OCI-M2 (cell line): Measurements from ENCODE around the gene YOD1.

Source experiments
- DNase-seq: peaks from one replicate; lab custom pipeline; 2025; ENCODE audit not compliant: unreplicated experiment; lab: John Stamatoyannopoulos, UW

YOD1 gene

DNA sequence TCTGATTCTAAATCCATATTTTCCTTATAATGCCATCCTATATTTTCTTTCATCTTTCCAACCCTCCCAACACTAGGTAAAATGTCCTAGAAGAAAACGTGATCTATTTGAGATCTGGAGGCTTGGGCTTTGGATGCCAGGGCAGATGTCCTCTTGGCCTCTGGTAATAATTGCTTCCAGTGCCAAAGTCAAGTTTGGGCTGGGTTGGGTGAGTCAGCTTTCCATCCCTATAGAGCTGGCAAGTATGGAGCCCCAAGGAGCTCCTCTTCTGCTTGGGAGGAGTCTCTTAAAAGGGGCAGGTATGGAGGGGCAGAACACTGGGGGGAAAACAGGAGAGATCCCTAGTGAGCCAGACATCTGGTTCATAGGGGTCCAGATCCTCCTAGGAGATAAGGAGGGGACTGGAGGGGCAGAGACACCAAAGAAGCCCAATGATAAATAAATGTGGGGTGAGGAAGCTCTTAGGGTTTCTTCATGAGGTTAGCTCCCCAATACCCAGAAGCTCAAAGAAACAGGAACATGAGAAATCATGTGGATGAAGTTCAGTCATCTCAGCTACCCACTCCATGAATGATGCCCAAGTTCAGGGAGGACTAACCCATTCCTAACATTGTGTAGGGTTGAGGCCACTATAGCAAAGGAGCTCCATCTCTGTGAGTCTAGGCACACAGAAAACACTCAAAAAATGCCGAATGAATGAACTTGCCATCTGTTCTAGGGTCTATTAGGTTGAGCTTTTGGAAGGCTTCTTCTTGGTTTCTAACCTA lies 21.9 kb downstream of the YOD1 start:
- DNase-seq: no peak

DNA sequence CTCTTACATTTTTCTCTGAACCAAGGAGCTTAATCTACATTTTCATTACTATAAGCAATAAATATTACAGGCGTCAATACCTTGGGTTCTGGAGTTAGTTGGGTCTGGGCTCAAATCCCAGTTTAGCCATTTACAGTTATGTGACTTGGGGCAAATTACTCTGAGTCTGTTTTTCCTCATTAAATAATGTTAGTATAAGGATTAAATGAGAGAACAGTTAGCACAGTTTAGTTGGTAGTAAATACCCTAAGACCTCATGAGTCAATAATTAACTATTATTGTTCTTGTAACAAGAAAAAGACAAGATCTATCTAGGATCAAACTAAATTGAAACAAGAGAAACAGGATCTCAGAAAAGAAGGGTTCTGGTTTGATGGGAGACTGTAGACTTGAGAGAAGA lies 23.1 kb downstream of the YOD1 start:
- no peak for DNase-seq

DNA sequence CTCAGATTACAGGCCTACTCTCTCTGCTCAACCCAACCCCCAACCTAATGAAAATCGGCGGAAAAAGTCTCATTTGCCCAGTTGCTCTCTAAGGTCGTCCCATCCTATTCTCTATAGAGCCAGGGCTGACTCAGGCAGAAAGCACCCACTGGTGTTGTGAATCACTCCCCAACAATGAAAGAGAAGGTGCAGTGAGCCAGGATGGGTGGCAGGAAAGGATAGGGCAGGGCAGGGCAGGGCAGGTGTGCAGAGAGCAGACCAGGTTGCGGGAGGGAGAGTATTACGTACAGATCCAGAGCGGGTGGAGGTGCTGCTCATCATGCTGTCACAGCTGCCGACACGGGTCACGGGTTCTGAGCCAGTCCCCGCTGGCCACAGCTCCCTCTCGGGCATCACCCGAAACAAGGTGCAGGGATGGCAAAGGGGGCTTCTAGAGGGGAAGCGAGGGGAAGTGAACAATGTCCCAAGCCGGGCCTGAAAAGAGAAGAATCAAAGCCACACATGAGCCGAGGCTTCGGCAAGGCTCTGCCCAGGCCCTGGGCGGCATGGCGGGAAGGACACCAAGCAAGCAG lies 23.7 kb downstream of the YOD1 start:
- no peak for DNase-seq

DNA sequence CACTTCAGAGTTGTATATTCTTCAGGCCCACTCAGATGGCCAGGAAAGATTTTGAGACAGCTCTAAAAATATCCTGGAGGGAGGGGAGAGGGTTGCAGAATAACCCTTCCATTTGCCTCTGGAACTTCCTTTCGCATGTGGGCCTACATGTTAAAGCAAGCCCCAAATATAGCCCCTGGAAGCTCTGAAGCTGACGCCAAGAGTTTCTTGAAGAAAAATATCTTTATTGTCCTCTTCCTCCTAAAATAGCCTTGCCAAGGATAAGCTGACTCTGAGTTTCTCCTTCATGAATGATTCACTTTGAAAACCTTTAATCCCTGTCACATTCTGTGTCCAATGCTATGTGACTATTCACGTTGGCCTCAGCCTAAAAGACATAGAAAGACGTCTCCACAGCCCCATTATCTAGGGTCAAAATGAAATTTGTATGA lies 24.9 kb downstream of the YOD1 start:
- DNase-seq: no peak

DNA sequence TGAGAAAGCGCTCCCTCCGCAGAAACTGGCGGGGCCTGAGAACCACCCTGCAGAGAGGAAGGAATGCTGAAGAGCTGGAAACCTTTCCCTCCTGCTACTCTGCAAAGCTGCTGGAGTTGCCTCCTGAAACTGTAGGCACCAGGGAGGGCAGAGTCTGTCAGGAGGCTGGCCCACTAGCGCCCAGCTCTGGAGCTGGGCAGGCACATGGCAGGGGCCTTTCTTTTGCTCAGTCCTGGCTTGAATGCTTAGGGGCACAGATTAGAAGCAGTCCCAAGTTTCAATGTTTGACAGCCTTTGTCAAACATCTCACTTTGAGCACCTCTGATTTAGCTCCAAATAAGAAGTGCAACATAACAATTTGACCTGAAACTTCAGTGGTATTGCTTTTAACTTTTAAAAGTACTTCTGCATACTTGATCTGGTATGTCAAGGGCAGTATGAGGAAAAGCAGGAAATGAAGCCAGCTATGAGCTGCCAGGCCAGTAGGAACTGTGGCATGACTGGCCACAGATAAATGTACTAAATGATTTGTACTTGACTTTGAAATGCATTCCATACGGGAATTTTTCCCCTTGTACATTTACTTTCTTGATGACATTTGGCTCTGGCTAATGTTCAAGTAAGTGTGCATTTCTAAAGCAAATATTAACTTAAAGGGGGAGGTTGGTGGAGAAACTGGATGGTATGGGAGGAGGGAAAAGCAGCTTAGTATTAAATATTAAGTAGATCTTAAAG lies 25.7 kb downstream of the YOD1 start:
- peak; percentile 51 for DNase-seq

DNA sequence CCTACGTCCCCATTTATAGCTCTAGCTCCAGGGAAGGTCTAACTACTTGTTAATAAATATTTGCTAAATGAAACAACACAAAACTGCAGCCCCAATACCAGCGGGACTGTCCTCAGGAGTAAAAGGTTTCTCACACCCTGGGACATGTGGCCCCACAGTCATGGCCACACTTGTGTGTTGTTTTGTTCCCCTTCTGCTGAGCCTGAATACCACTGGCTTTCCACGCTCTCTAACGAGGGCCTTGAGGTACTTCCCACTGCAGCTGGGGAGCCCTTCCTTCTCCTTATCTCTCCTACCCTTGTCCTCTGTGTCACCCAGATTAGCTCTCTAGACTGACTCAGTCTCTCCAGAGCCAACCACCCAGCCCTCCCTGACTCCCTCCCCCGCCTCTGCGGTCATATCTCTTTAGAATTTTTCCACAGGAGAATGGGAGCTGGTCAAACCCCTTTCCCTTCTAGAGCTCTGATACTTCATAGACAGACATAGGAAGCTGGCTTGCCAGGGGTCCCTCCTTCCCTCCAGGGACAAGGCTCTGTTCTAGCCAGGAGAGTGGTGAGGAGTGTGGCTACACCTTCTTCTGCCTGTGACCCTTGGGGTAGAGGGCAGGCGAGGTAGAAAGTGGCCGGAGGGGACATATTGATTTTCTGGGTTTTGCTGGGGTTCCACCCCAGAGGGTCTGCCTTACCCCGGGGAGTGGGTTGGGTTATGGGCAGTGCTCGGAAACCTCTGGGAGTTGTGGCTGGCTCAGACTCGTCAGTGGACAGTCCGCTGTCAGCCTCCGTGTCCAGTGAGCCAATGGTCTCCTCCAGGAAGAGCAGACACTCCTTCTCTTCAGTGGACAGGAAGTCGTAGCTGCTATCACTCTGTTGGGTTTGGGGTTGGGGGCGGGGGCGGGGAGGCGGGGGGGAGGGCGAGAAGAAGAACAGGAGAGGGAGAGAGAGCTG lies 26.5 kb downstream of the YOD1 start:
- peak; percentile 87 for DNase-seq

DNA sequence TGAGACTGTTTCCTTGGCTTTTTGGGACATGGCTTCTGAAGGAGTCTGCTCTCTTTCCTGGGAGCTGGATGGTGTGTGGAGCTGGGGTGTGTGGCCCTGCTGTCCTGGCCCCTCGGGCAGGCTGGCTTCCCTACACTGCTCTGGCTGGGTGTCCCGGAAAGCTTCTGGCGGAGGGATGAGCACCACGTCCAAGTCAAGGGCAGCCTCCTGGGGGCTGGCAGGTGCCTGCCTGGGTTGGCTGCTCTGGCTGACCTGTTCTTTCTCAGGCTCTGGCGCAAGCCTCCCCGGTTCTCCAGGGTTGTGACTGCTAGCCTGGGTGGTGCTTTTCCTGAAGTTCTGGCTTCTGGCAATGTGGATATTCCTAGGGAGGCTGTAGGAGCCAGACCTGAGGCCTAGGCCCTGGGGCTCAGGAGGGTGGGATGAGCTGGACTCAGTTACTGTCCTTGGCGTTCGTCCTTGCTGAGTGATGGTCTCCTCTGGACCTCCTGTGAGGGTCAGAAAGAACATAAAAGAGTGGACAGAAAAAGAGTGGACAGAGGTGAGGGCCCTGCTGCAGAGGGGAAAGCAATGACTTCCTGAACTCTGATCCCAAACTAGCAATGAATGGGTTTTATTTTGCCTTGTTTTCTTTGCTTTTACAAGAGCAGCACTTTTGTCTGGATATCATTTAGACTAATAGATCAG lies 27.9 kb downstream of the YOD1 start:
- no peak for DNase-seq

DNA sequence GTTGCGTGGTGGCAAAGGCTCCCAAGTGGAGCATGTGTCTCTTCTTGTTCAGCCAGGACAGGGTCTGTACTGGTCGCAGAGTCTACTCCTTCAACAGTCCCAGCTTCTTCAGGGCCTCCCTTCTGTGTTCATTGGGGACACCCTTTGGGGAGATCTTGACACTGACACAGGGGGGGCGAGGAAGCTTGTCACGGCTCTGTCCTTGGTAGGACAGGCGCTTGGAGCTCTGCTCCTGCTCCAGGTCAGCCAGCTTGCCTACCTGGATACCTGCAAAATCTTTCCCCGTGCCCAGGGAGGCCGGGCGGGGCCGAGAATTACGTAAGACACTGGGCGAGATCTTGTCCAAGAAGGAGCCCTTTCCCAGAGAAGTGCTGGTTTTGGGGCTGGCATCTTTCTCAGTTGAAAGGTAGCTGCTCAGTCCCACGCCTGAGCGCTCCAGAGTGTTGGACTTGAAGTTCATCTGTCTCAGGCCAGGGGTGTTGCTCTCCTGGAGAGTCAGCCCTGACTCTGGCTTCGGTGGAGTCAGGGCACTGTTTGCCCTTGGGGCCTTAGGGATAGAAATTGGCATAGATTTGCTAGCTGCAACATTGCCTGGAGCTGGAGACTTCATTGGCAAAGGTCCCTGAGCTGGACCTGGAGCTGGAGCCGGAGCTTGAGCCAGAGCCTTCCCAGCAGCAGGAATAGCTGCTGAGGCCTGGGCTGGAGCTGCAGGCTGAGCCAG lies 29.0 kb downstream of the YOD1 start:
- no peak for DNase-seq

DNA sequence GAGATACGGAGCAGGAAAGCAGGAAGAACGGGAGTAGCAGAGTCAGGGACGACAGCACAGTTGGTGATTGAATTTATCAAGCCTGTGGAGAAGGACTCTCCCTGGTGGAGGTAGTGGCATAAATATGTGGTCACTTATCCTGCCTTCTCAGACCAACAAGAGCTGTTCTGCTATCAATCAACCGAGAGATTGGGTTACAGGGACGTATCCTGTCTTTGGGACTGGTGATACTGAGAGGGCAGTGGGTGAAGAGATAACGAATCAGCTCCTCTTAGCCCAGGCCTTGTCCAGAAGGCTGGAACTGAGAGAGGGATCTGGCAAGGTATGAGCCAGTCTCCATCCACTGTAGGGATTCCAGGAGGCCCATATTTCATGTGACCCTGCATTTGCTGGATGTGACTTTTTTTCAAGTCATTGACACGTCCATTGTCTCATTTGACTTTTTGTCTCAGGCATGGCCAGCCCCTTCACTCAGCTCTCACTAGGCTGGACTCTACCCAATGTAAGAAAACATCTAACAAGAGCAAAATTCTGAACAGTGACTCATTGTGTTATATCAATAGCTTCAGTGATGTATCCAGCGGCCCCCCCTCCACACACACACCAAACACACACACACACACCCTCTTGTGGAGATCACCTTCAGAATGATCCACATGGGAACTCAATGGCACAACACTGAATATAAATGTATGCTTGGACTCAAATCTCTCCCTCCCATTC lies 29.7 kb downstream of the YOD1 start:
- DNase-seq: peak; percentile 83

DNA sequence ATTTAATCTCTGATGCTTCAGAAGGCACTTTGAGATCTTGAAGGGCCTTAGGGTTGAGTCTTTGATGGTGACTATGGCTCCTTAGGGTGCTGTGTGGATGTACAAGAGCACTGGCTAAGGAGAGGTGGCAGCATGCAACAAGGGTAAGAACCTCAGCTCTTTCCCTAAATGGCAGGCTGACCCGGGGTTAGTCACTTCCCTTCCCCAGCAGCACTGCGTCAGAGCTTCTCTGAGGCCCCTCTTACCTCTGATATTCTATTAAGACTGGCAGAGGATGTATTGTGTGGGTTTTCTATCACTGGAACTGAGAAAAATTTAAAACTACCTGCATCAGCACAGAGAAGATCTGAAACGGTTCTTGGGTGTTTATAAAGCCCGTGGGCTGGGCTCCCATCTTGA lies 30.3 kb downstream of the YOD1 start:
- no peak for DNase-seq

DNA sequence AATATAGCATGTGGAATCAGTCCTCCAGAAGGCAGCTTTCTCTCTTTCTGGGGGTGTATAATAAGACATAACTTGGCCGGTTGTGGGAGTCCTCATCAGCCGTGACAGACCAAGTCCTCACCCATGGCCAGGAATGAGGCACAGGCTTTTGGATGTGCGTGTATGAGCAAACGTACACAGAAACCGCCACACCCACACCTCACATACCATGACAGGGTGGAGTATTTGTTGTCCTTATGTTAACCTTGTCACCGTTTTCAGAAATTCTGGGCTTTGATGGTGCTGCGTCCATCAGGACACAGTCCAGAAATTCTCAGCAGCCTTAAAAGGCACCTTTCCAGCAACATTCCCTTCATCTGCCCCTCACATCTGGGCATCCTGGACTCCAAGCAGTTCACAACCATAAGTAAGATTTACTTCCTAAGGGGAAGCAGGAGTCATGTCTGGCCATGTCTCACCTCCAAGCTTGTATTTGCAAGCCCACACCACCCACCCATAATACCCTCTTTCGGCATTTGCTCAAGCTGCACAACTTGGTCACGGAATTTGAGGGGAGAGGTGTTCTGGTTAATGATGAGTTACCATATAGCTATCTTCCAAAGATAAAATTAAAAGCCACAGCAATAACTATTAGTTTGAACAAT lies 30.8 kb downstream of the YOD1 start:
- no peak for DNase-seq

DNA sequence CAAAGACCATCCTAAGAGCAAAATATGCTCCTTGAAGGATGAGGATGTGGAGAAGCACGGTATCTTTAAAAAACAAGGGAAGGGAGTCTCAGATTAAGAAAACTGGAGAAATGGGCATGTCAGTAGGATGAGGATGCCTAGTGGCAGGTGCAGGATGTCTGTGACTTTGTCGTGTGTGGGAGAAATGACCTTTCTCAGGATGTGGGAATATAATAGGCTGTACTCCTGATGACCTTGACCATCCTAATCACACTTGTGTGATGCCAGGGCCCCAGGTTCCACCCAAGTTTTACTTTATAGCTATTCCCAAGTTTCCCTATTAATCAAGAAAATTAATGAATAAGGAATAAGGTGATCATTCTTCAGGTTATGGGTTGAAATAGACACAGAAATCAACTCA lies 31.3 kb downstream of the YOD1 start:
- no peak for DNase-seq

DNA sequence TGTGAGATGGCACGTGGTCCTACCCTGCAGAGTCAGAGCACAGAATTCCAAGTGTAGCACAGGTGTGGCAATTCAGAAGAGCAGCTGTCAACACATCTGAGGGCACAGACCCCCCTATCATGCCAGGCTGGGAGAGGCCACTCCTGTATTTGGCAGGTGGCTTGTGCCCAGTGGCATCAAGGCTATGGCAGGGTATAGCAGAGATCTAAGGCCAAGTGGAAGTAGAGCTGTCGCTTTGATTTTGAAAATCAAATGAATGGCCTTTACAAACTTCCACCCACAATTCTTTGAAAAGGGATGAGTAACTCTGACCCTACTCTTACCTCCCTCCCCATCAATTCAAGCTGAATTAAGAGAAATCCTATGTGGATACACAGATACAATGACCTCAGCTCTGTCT lies 31.8 kb downstream of the YOD1 start:
- DNase-seq: no peak

DNA sequence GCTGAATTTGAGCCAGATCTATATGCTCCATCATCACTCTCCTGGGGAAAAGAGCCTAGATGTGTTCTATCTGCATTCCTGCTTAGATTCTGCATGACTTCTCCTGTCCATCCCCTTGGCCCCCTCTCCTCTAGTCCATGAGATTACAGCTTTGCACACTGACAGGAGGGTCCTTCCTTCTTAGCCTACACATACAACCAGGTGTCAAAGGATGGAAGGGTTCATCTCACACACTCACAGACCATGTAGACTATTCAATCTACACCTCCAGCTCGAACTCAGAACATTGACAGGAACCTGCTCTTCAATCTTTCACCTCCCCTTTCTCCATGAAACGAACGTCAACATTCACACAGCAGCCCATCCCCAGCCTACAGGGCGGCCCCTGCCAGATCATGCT lies 32.3 kb downstream of the YOD1 start:
- DNase-seq: no peak

DNA sequence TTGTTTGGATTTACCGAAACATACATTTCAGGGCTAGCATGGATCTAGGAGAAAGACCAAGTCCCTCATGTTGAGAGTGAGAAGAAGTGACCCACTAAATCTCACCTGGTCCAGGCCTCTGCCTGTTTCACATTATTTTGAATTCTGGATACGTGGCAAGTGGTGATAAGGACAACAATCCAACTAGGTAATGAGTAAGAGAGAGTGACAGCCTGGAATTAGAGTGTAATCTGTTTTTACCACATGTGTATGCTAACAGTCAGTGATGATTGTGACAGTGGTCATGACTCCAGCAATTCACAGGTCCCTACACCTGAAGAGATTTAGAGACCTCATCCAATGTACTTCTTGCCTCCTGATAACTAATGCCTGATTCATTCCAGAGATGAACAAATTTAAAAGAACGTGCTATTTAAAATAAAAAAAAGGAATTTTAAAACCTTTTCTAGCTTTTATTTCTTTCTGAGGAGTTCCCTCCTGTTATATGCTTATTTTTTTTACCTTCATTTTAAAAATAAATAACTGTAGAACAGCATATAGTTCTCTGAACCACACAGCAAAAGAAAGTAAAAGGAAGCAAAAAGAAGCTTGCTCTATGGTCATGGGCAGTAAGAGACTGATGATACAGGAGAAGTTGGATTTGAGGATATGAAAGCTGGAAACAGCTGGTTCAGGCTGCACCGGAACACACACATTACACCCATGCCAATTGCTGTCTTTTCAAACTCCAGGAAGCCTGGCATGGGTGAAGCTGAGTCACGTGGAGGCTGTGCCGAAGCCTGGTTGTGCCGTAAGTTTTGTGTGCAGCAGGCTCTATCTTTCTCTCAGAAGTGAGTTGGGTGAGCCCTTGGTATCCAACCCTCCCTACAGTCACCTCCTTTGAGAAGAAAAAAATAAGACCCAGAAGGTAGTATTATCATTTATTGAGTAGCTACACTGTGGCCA lies 33.1 kb downstream of the YOD1 start:
- no peak for DNase-seq

DNA sequence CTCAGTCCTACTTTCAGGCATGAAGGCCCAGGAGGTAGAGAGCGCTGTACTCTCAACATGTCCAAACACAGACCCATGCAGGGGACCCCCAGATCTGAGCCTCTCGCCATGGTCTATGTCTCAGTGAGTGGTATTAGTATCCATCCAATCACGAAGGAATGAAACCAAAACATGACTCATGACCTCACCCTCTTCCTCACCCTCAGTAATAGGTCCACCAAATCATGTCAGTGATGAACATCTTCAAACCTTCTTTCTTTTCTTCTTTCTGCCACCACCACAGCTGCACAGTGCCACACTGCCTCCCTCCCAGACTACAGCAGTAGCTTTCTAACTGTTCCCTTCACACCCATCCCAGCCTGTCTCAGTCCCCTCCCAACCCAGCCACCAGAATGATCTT lies 35.2 kb downstream of the YOD1 start:
- no peak for DNase-seq

DNA sequence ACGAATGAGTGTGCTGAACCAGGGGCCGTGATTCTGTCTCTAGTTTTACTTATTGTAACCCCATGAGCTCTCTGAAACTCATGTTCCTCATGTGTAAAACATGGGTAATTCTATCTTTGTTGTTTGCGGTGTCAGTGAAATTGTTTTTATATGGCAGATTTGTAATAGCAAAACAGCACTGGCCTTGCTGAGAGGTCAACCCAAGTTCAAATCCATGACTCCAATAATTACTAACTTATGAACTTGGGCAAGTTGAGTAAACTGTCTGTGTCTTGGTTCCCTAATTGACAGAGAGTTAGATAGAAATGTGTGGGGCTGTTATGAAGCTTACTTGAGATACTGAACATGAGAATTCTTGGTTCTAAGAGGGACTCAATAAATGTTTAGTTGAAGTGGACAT lies 36.3 kb downstream of the YOD1 start:
- no peak for DNase-seq
